Colon (tissue), 2 donors: Measurements from ENCODE around the gene OR52N1.

Experiments
- FAIRE-seq: peaks from 2 replicates; lab custom pipeline; 2012; peaks lifted over from hg19 to GRCh38; lab: Jason Lieb, UNC
- donor health status: control.
- donor health status: control.

The OR52N1 gene

GRCh38 chr11:5791165-5791564 lies at the start of gene OR52N1:
Gene OR52N1, minus strand, starts transcription at chr11:5791265. Its CDS starts 2,449 bp downstream, at chr11:5788816.
- FAIRE-seq: no peak

GRCh38 chr11:5837695-5838094 lies 46.6 kb upstream of the OR52N1 start:
- FAIRE-seq: no peak

- no peak for FAIRE-seq
Measured at GRCh38 chr11:5833446-5833845, 42.4 kb upstream of the OR52N1 start.

- no peak for FAIRE-seq
Measured at GRCh38 chr11:5831196-5831829, 40.2 kb upstream of the OR52N1 start.

- no peak for FAIRE-seq
Measured at GRCh38 chr11:5818245-5818886, 27.3 kb upstream of the OR52N1 start.

GRCh38 chr11:5815534-5815933 lies 24.5 kb upstream of the OR52N1 start:
- FAIRE-seq: no peak

- no peak for FAIRE-seq
Measured at GRCh38 chr11:5809905-5810795, 19.1 kb upstream of the OR52N1 start.

GRCh38 chr11:5809122-5809519 lies 18.1 kb upstream of the OR52N1 start:
- FAIRE-seq: no peak

- FAIRE-seq: no peak
Measured at GRCh38 chr11:5808500-5809121, 17.5 kb upstream of the OR52N1 start, which contains the start of gene OR52N2. Gene OR52N2, plus strand, starts transcription at chr11:5808924. Its CDS starts 11,412 bp downstream, at chr11:5820336.

GRCh38 chr11:5807580-5807979 lies 16.5 kb upstream of the OR52N1 start:
- no peak for FAIRE-seq

- FAIRE-seq: no peak
Measured at GRCh38 chr11:5803982-5804381, 12.9 kb upstream of the OR52N1 start.

- no peak for FAIRE-seq
Measured at GRCh38 chr11:5796541-5796940, 5.5 kb upstream of the OR52N1 start.

- FAIRE-seq: no peak
Measured at GRCh38 chr11:5783255-5783654, 7.8 kb downstream of the OR52N1 start, which contains the start of gene OR52N5. Gene OR52N5, minus strand, starts transcription at chr11:5783355. Its CDS starts 4,721 bp downstream, at chr11:5778634.

- FAIRE-seq: no peak
Measured at GRCh38 chr11:5767056-5767455, 24.0 kb downstream of the OR52N1 start.

- FAIRE-seq: no peak
Measured at GRCh38 chr11:5753943-5754342, 37.1 kb downstream of the OR52N1 start, which contains the start of gene OR52N4. Gene OR52N4, plus strand, starts transcription at chr11:5754243. Its CDS starts 498 bp downstream, at chr11:5754741.

GRCh38 chr11:5749836-5750235 lies 41.2 kb downstream of the OR52N1 start:
- FAIRE-seq: no peak

GRCh38 chr11:5746614-5747013 lies 44.5 kb downstream of the OR52N1 start:
- no peak for FAIRE-seq

- FAIRE-seq: no peak
Measured at GRCh38 chr11:5738431-5738830, 52.6 kb downstream of the OR52N1 start.

- FAIRE-seq: no peak
Measured at GRCh38 chr11:5737670-5738392, 53.2 kb downstream of the OR52N1 start.

- FAIRE-seq: no peak
Measured at GRCh38 chr11:5737091-5737490, 54.0 kb downstream of the OR52N1 start.
